IPS DF 6.9 (cell line): ENCODE measurements around the gene USP19.

Source experiments
- DNase-seq: peaks from one replicate; pipeline ENCODE4 v3.0.0-alpha.2; 2013; ENCODE audit warnings: low read depth, low spot score
- H3K27ac ChIP-seq: one replicate; pipeline ENCODE4 v1.5.1; 2013; ENCODE audit warnings: low read length, control low read depth
- H3K27me3 ChIP-seq: 2 replicates; pipeline ENCODE4 v1.6.1; 2013; ENCODE audit warnings: mild to moderate bottlenecking, low read length; ENCODE audit not compliant: control insufficient read depth, insufficient read depth
- H3K36me3 ChIP-seq: 2 replicates; pipeline ENCODE4 v1.6.1; 2013; ENCODE audit warnings: low read length; ENCODE audit not compliant: control insufficient read depth, insufficient read depth
- H3K4me1 ChIP-seq: 2 replicates; pipeline ENCODE4 v1.6.1; 2013; ENCODE audit warnings: low read length; ENCODE audit not compliant: control insufficient read depth, insufficient read depth
- H3K4me3 ChIP-seq: 2 replicates; pipeline ENCODE4 v1.5.1; 2013; ENCODE audit warnings: mild to moderate bottlenecking, low read length
- H3K9me3 ChIP-seq: 2 replicates; pipeline ENCODE4 v1.6.1; 2013; ENCODE audit warnings: low read length, inconsistent platforms; ENCODE audit not compliant: control insufficient read depth, insufficient read depth
- WGBS: extraction: QIAGEN DNeasy Blood & Tissue Kit; methylation state at CpG from one replicate; pipeline ENCODE4 v1.1.7; 2013; ENCODE audit warnings: mixed read lengths, missing lambda C conversion rate; ENCODE audit not compliant: insufficient read length, insufficient coverage; 5-methylcytosine and 5-hydroxymethylcytosine counted together

The USP19 gene

DNA sequence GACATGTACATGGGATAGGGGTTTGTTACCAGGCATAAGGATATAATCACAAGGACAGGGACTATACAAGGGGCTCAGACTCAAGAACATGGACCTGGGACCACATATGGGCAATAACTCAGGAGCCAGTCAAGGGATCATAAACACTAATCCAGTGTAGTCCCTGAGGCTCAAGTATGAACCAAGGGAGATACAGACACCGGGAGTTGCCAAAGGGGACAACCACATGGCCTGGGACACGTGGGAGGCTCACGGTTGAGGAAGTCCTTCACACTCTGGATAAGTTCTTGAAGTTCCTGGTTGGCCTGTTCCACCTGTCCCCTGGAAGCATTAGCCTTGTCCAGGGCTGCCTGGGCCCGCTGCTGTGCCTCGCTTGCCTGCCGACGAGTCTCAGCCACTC is 1.8 kb upstream of the USP19 start:
- H3K9me3 ChIP-seq: no peaks in the 10 kb centered on the region
- WGBS: no CpG with 5 or more reads among the region's 7 CpGs
- H3K27ac ChIP-seq: no peak overlapping the region
- no peaks in the 10 kb centered on the region for H3K27me3 ChIP-seq
- peaks cover 29% of the 10 kb centered on the region for H3K36me3 ChIP-seq
- no peak for DNase-seq
- no peak overlapping the region for H3K4me3 ChIP-seq
- peaks cover 2% of the 10 kb centered on the region for H3K4me1 ChIP-seq

DNA sequence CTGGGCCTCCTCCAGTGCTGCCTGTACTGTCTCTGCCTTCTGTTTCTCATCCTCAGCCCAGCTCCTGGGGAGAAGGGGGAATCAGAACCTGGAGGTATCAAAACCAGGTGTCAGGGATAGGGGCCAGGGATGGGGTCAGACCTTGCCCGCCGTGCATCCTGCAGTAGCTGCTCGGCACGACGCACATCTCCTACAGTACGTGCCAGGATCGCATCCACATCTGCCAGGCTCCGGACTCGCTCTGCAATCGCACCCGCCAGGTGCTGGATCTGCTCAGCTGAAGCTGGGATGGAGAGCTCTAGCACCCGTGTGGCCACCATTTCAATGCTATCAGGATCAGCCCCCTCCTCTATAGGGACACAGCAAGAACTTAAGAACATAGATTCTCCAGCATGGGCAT is 1.4 kb upstream of the USP19 start:
- Histone ChIP-seq H3K36me3 (peaks cover 29% of the 10 kb centered on the region), H3K27ac (no peak overlapping the region), H3K4me3 (no peak overlapping the region), H3K27me3 (no peaks in the 10 kb centered on the region), H3K4me1 (peaks cover 2% of the 10 kb centered on the region), H3K9me3 (no peaks in the 10 kb centered on the region)
- no peak for DNase-seq
- no CpG with 5 or more reads among the region's 12 CpGs for WGBS

DNA sequence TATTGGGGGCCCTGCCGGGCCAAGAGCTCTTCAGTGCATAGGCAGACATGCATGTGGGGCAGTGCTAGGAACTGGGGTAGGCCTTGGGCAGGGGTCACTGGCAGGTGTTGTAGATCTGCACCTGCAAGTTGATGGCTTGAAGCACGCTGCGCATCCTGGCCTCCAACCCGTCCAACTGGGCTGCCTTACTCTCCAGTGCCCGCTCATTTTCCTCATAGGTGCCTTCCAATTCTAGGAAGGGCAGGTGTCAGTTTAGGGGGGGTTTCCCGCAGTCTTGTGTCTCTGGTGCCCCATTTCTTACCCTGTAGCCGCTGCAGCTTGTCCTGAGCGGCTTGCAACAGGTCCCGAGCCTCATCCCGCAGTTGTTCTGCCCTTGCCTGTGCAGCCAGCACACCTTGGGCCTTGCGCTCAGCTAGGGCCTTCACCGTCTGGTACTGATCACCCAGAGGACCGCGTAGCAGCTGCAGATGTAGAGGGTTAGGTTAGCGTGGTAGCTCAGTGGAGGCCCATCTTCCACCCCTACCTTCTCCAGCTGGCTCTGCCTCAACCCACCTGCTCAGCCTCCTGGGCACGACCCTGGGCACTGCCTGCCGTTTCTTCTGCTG is 611 bp upstream of the USP19 start:
- no CpG with 5 or more reads among the region's 17 CpGs for whole genome bisulfite sequencing
- H3K4me1 ChIP-seq: peaks cover 2% of the 10 kb centered on the region
- peaks cover 37% of the 10 kb centered on the region for H3K36me3 ChIP-seq
- DNase-seq: no peak
- H3K9me3 ChIP-seq: no peaks in the 10 kb centered on the region
- no peak overlapping the region for H3K4me3 ChIP-seq
- H3K27ac ChIP-seq: no peak overlapping the region
- H3K27me3 ChIP-seq: no peaks in the 10 kb centered on the region

DNA sequence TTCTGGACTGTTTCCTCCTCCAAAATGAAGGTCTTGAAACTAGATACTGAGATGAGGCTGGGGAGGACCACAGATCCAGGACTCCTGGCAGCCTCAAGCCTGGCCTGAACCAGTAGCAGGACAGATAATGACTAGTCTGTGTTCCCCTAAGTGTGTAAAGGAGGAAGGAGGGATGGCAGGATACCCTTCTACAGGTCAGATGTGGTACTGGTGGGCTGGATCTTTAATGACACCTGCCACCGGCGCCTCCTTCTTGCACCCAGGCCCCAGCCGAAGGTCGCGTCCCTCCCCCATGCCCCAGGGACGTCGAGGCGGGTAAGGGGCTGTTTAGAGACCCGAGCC is 556 bp downstream of the USP19 start:
- Histone ChIP-seq H3K36me3 (peaks cover 44% of the 10 kb centered on the region), H3K4me3 (peak overlapping the region; percentile 78; the same call in 1 of the 2 replicates), H3K4me1 (peaks cover 2% of the 10 kb centered on the region), H3K27me3 (no peaks in the 10 kb centered on the region), H3K9me3 (no peaks in the 10 kb centered on the region), H3K27ac (no peak overlapping the region)
- no peak for DNase-seq
- no CpG with 5 or more reads among the region's 9 CpGs for WGBS

DNA sequence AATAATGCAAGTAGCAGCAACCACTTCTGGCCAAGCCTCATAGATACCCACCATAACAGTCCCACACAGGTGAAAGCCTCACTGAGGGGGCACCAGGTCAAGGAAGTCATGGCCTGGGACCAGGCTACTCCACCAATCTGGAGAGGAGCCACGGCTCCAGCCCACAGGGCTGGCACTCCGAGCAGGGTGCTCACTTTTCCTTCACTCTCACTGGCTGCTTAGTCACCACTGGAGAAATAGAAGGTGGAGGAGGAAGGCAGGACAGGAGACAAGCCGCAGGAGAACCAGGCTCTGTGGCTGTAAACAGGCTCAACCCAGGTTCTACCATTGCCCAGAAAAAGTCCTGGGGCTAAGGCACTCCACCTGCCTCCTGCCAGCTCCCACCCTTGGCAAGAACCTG is 1.2 kb downstream of the USP19 start:
- no peak overlapping the region for H3K27ac ChIP-seq
- H3K27me3 ChIP-seq: no peaks in the 10 kb centered on the region
- no peak overlapping the region; the same call in 1 of the 2 replicates for H3K4me3 ChIP-seq
- H3K36me3 ChIP-seq: peaks cover 48% of the 10 kb centered on the region
- DNase-seq: no peak
- H3K9me3 ChIP-seq: no peaks in the 10 kb centered on the region
- no CpG with 5 or more reads among the region's 3 CpGs for WGBS
- H3K4me1 ChIP-seq: peaks cover 2% of the 10 kb centered on the region; the same call in 1 of the 2 replicates

DNA sequence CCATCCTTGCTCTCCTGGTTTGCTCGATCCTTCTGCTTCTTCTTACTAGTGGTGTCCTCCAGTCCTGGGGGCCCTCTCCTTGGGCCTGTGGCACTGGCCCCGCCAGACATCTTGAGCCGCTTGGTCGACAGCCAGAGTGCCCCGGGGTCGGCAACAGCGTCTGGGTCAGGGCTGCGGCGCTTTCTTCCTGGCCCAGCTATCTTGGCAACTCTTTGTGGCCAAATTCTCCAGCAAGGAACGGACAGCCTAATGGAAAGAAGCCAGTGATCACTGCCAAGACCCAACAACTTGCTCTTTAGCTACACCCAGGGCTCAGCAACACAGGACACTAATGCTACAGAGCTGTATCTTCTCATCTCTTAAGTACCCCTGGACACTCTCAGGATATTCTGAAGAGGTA is 1.6 kb downstream of the USP19 start:
- no peaks in the 10 kb centered on the region for H3K27me3 ChIP-seq
- WGBS: no CpG with 5 or more reads among the region's 10 CpGs
- DNase-seq: no peak
- peaks cover 2% of the 10 kb centered on the region; the same call in 1 of the 2 replicates for H3K4me1 ChIP-seq
- H3K9me3 ChIP-seq: no peaks in the 10 kb centered on the region
- H3K36me3 ChIP-seq: peaks cover 47% of the 10 kb centered on the region
- H3K4me3 ChIP-seq: no peak overlapping the region
- no peak overlapping the region for H3K27ac ChIP-seq

DNA sequence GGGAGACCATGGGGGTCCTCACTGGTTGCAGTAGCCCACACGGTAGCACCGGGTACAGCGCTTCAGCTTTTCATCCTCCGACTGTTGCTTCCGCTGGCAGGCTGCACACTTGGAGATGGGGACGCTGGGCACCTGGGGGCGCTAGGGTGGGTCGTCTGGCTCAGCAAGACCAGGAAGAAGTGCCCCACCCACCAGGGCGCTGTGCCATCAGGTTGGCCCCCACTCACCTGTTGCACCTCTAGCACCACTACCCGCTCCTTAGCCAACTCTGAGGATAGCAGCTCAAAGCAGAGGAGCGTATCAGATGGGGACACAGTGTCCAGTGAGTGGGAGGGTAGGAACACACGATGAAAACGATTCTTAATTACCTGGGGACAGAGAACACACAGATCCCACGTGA is 8.4 kb downstream of the USP19 start:
- WGBS: no CpG with 5 or more reads among the region's 14 CpGs
- Histone ChIP-seq H3K27ac (no peak overlapping the region), H3K36me3 (peaks cover 75% of the 10 kb centered on the region), H3K4me1 (no peaks in the 10 kb centered on the region), H3K27me3 (no peaks in the 10 kb centered on the region), H3K9me3 (no peaks in the 10 kb centered on the region), H3K4me3 (no peak overlapping the region)
- DNase-seq: no peak

DNA sequence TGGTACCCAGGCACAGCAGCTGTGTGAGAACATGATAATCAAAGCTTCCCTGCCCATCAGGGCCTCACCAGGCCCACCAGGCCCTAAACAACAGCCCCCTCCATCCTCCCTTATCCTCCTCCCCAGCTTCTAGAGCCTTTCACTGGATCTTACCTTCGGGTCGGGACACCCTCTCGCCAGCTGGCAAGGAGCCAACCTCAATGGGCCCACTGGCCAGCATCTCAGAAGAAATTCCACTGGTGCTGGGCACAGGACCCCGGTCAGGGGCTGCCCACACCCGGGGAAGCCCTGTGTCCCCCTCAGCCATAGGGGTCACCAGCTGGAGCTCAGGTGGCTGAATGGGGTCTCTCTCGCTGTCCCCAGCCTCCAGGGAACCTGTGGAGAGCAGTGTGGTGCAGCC is 9.3 kb downstream of the USP19 start:
- WGBS: no CpG with 5 or more reads among the region's 6 CpGs
- Histone ChIP-seq H3K27ac (no peak overlapping the region), H3K9me3 (no peaks in the 10 kb centered on the region), H3K4me3 (no peak overlapping the region), H3K27me3 (no peaks in the 10 kb centered on the region), H3K36me3 (peaks cover 68% of the 10 kb centered on the region), H3K4me1 (no peaks in the 10 kb centered on the region)
- no peak for DNase-seq

DNA sequence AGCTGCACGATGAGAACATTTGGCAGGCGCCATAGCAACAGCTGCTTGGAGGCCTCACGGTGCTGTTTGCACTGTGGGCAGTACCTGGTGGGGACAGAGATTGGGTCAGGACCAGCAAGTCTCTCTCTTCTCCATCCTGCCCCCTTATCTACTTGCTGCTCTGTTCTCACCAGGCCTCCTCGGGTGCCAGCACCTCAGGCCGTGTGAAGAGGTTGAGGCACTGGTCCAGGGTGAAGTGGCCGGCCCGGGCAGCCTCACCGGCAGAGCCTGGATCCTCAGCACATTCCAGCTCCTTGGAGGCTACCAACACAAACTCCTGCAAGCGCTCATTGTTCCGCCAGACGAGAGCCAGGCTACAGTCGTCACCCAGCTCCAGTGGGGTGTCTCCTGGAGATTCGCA is 9.8 kb downstream of the USP19 start:
- DNase-seq: no peak
- no peaks in the 10 kb centered on the region for H3K4me1 ChIP-seq
- H3K4me3 ChIP-seq: no peak overlapping the region
- no CpG with 5 or more reads among the region's 13 CpGs for WGBS
- no peak overlapping the region for H3K27ac ChIP-seq
- peaks cover 64% of the 10 kb centered on the region for H3K36me3 ChIP-seq
- no peaks in the 10 kb centered on the region for H3K27me3 ChIP-seq
- no peaks in the 10 kb centered on the region for H3K9me3 ChIP-seq

DNA sequence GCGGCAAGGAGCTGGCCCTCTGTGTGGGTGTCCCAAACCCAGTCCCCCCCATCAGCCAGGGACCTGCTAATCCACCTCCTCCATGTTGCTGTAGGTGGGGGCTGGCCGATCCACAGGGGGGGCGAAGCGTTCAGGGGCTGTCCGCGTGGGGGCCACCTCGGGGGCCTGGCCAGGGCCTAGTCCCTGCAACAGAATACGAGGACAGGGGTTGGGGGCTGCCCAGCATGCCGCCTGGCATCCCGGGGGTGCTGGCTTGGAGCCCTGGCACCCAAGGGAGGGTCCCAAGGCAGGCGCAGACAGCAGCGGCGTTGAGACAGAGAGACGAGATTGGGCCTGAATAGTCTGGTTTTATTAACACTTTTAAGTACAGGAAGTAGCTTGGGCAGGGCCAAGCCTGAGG is 12.3 kb downstream of the USP19 start:
- no peak overlapping the region for H3K4me3 ChIP-seq
- no peak overlapping the region for H3K27ac ChIP-seq
- H3K27me3 ChIP-seq: no peaks in the 10 kb centered on the region
- peaks cover 43% of the 10 kb centered on the region for H3K36me3 ChIP-seq
- H3K4me1 ChIP-seq: peaks cover 1% of the 10 kb centered on the region; the same call in 1 of the 2 replicates
- H3K9me3 ChIP-seq: no peaks in the 10 kb centered on the region
- DNase-seq: no peak
- WGBS: no CpG with 5 or more reads among the region's 14 CpGs
